A673 (cell line): ENCODE results near the gene PREX1.

Experiments
- CTCF ChIP-seq: fragments of 300-800, 200-600 bp; sonication (generic); conservative IDR thresholded peaks from 2 replicates; pipeline ENCODE4 v1.5.1; 2017; ENCODE audit warnings: low read depth, mild to moderate bottlenecking, antibody characterized with exemption, low read length, moderate library complexity, mixed read lengths
- EZH2 ChIP-seq: fragments of 200-600 bp; sonication (generic); IDR thresholded peaks from 2 replicates; pipeline ENCODE4 v1.6.1; 2017; ENCODE audit warnings: borderline replicate concordance, low read depth, mild to moderate bottlenecking, mixed read lengths, antibody characterized with exemption, low read length; ENCODE audit not compliant: poor library complexity, severe bottlenecking

- TF ChIP-seq CTCF = no peak
- TF ChIP-seq EZH2 = no peak
Observed at GRCh38 chr20:48610996-48611395, 216.8 kb downstream of the PREX1 start.
